Psoas muscle (tissue), 8 donors: Measurements from ENCODE around the gene CDK15. TPM values are rescaled to one million over a fixed set of nuclear protein-coding genes. Genes with fewer than 3 reads are reported as not detected.
"Not testable (repeated sequence)": the region's sequence is repeated elsewhere in the genome, so short reads cannot be mapped to it uniquely, and the experiment has no call there.

Experiments used
- ATAC-seq, 4 donors: fragments of 200-7000 bp; cut with Tn5 transposase; one replicate each; pipeline ENCODE4 v1.9.1; 2020; ENCODE audit warnings: moderate library complexity in 3 of 4, mild to moderate bottlenecking in 2 of 4
- DNase-seq, 2 donors: peaks; one replicate each; pipeline ENCODE4 v3.0.0-alpha.2; 2020
- H3K27ac ChIP-seq: fragments of 200-600 bp; one replicate; pipeline ENCODE4 v1.8.0; 2022
- H3K27me3 ChIP-seq, 3 donors: fragments of 200-600 bp in 1 of 3; one replicate each; pipeline versions ENCODE4 v1.6.1 to v1.8.0; 2013 to 2022; ENCODE audit warnings: low read length in 2 of 3, mild to moderate bottlenecking in 2 of 3, moderate library complexity in 1 of 3; ENCODE audit not compliant: insufficient read depth in 3 of 3
- H3K36me3 ChIP-seq, 2 donors: fragments of 200-600 bp in 1 of 2; one replicate each; pipeline versions ENCODE4 v1.6.1 to v1.8.0; 2013 to 2022; ENCODE audit warnings: low read depth in 1 of 2, mild to moderate bottlenecking in 1 of 2, moderate library complexity in 1 of 2; ENCODE audit not compliant: insufficient read depth in 1 of 2
- H3K4me1 ChIP-seq: fragments of 200-600 bp; one replicate; pipeline ENCODE4 v1.8.0; 2022
- H3K4me3 ChIP-seq: fragments of 200-600 bp; one replicate; pipeline ENCODE4 v1.8.0; 2022; ENCODE audit warnings: mild to moderate bottlenecking
- H3K9me3 ChIP-seq: fragments of 200-600 bp; one replicate; pipeline ENCODE4 v1.8.0; 2022
- WGBS, 3 donors: extraction: QIAGEN DNeasy Blood & Tissue Kit; methylation state at CpG; one replicate each; pipeline versions ENCODE4 v1.1.6 to v1.1.7; 2013; 5-methylcytosine and 5-hydroxymethylcytosine counted together
- intact Hi-C, 2 donors: fragments of 100-400 bp; cut with DNase I; formaldehyde crosslinking; loops; one replicate each; pipeline versions ENCODE4 v1.11.0 to v1.14.2; 2022
- polyA plus RNA-seq, 3 donors: library from polyadenylated mRNA; stranded (reverse); fragments of 200-250 nt; gene quantifications; one replicate each; pipeline ENCODE4 v1.2.3, GENCODE V29; 2013
- total RNA-seq, 4 donors: library from RNA; stranded (reverse); fragmentation: NEBNext Ultra II Directional in 2 of 4; extraction: Animal tissue kit (Norgen Biotek cat#: 25700) in 2 of 4; gene quantifications; one replicate each; pipeline versions ENCODE4 v1.2.1 to v1.2.4, GENCODE V29; 2021 to 2023
- TF ChIP-seq, protein P1 (sequence below): fragments of 200-600 bp; IDR thresholded peaks from one replicate; pipeline ENCODE4 v1.8.0; 2022; ENCODE audit warnings: antibody characterized with exemption
- donor health status: healthy with polysubstance abuse.
- donor health status: DM: no; HTN: no; CAD: no; lungs with moderate emphysema.
- donor health status: Bipolar disorder and iron deficiency.
- donor health status: healthy.
- donor health status: DM: yes; HTN: yes; CAD: no.
- donor health status: DM: no; HTN: no; CAD: no.
- donor health status: DM: no; HTN: no; CAD: no.
- donor health status: DM: yes; HTN: yes; CAD: no.

CDK15 gene
- total and polyA plus RNA-seq, 7 donors: 0.05 to 0.92 (median 0.31) TPM; not detected in 1

DNA sequence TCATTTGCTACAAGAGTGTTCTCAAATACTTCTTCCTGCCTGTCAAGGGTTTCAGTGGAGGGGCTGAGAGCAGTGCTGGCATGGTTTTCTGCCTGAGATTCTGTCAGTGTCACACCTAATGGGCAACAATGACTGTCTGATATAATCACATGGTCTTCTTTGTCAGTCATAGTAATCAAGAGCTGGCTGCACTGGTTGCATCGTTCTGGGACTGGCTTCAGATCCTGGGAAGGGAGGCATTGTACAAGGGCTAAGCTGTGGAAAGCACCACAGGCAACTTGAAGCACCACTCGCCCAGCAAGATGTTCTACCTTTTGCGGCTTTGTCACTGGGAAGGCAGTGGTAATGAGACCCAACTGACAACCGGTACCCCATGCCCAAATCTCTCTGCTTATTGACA is 45.2 kb upstream of the CDK15 start:
- H3K36me3 ChIP-seq: peaks cover 5 to 83% of the 10 kb centered on the region in 2 donors
- no peaks in the 10 kb centered on the region for H3K4me1 ChIP-seq
- H3K27me3 ChIP-seq: no peaks in the 10 kb centered on the region
- TF ChIP-seq, protein P1, sequence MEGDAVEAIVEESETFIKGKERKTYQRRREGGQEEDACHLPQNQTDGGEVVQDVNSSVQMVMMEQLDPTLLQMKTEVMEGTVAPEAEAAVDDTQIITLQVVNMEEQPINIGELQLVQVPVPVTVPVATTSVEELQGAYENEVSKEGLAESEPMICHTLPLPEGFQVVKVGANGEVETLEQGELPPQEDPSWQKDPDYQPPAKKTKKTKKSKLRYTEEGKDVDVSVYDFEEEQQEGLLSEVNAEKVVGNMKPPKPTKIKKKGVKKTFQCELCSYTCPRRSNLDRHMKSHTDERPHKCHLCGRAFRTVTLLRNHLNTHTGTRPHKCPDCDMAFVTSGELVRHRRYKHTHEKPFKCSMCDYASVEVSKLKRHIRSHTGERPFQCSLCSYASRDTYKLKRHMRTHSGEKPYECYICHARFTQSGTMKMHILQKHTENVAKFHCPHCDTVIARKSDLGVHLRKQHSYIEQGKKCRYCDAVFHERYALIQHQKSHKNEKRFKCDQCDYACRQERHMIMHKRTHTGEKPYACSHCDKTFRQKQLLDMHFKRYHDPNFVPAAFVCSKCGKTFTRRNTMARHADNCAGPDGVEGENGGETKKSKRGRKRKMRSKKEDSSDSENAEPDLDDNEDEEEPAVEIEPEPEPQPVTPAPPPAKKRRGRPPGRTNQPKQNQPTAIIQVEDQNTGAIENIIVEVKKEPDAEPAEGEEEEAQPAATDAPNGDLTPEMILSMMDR: no peak
- no peaks in the 10 kb centered on the region for H3K9me3 ChIP-seq
- WGBS, 3 donors: 91 to 96% (median 92%) methylated on average over 4 of the region's 4 CpGs
- intact Hi-C loops: no loop called here
- DNase-seq (no peak), ATAC-seq (no peak)
- H3K4me3 ChIP-seq: no peak overlapping the region
- no peak overlapping the region for H3K27ac ChIP-seq

GRCh38 chr2:201764469-201764868 is 41.9 kb upstream of the CDK15 start:
- intact Hi-C loops, H3K27me3 ChIP-seq, H3K9me3 ChIP-seq, ATAC-seq, H3K4me1 ChIP-seq, H3K4me3 ChIP-seq, DNase-seq, H3K27ac ChIP-seq: not testable (repeated sequence)
- WGBS, 3 donors: 95 to 98% (median 97%) methylated on average over 7 of the region's 7 CpGs
- H3K36me3 ChIP-seq: peaks cover 5 to 69% of the 10 kb centered on the region in 2 donors

DNA sequence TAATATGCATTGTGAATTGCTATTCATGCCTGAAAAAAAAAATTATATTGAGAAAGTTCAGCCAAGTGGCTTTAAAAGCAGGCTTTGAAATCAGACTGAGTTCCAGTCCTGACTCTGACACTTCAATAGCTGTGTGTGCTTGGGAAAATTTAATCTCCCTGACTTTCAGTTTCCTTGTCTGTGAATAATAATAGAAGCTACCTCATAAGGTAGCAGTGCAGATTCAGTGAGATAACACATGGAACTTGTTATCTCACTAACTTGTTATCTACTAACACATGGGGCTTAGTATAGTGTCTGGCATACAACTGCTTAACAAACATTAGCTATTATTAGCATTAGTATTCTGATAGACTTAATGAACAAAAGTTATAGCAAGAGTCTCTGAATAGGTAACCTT is 40.5 kb upstream of the CDK15 start:
- Histone ChIP-seq H3K27ac (no peak overlapping the region), H3K36me3 (peaks cover 4 to 56% of the 10 kb centered on the region in 2 donors), H3K4me3 (no peak overlapping the region), H3K27me3 (no peaks in the 10 kb centered on the region), H3K9me3 (no peaks in the 10 kb centered on the region), H3K4me1 (peaks cover 5% of the 10 kb centered on the region)
- TF ChIP-seq, protein P1: no peak
- ATAC-seq (no peak), DNase-seq (no peak)
- intact Hi-C loops: no loop called here

DNA sequence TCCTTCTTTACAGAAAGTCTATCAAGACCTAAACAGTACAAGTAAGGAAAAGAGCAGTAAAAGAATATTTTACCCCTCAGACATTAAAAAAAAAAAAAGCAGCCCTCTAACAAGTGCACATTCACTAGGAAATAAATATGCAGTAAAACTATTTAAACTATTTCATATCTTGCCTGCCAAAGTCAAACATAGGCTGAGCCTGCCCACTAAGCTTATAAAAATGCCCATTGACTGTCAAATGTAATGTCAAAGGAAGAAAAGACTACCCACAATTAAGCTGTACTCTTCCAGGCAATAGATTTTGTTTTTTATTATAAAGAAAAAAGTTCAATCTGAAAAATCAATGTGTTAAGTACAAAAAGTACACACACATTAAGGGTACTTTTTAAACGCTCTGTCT is 37.4 kb upstream of the CDK15 start:
- no peak for ATAC-seq
- TF ChIP-seq, protein P1: no peak
- no peak for DNase-seq
- intact Hi-C loops: no loop called here
- Histone ChIP-seq H3K36me3 (peaks cover 0 to 29% of the 10 kb centered on the region in 2 donors), H3K9me3 (no peaks in the 10 kb centered on the region), H3K27ac (no peak overlapping the region), H3K27me3 (no peaks in the 10 kb centered on the region), H3K4me1 (peaks cover 5% of the 10 kb centered on the region), H3K4me3 (no peak overlapping the region)
- 84 to 87% (median 85%) methylated on average over 1 of the region's 1 CpG for WGBS, 3 donors

- TF ChIP-seq, protein P1: no peak
- H3K36me3 ChIP-seq: peaks cover 0 to 24% of the 10 kb centered on the region in 2 donors
- intact Hi-C loops: no loop called here
- ATAC-seq (no peak), DNase-seq (no peak)
- WGBS, 3 donors: 75 to 80% (median 77%) methylated on average over 4 of the region's 4 CpGs
- no peaks in the 10 kb centered on the region for H3K27me3 ChIP-seq
- no peak overlapping the region for H3K4me3 ChIP-seq
- H3K27ac ChIP-seq: no peak overlapping the region
- H3K4me1 ChIP-seq: peaks cover 5% of the 10 kb centered on the region
- H3K9me3 ChIP-seq: no peaks in the 10 kb centered on the region
Observed at GRCh38 chr2:201769666-201770373, 36.5 kb upstream of the CDK15 start.
